MM.1S (cell line): Measurements from ENCODE around the gene SCAPER.

Experiments used
- DNase-seq: peaks from one replicate; pipeline ENCODE4 v3.0.0-alpha.2; 2015
- H2AFZ ChIP-seq: fragments of 300-600 bp; sonication (generic); 2 replicates; pipeline ENCODE4 v1.6.0; 2016; ENCODE audit warnings: antibody characterized with exemption, low read length
- H3F3A ChIP-seq: fragments of 300-600 bp; sonication (generic); 2 replicates; pipeline ENCODE4 v1.6.1; 2016; ENCODE audit warnings: mild to moderate bottlenecking, antibody characterized with exemption, low read length, moderate library complexity, mixed read lengths; ENCODE audit not compliant: insufficient read depth
- H3K27ac ChIP-seq: fragments of 300-600 bp; sonication (generic); 2 replicates; pipeline ENCODE4 v1.5.1; 2016; ENCODE audit warnings: mild to moderate bottlenecking, low read length
- H3K27me3 ChIP-seq: fragments of 300-600 bp; sonication (generic); replicated peaks from 2 replicates; pipeline ENCODE4 v1.6.0; 2016; ENCODE audit warnings: low read length; ENCODE audit not compliant: insufficient read depth
- H3K36me3 ChIP-seq: fragments of 300-600 bp; sonication (generic); replicated peaks from 2 replicates; pipeline ENCODE4 v1.6.1; 2016; ENCODE audit warnings: mild to moderate bottlenecking, low read length, mixed read lengths; ENCODE audit not compliant: insufficient read depth
- H3K4me1 ChIP-seq: fragments of 300-600 bp; sonication (generic); 2 replicates; pipeline ENCODE4 v1.6.1; 2016; ENCODE audit warnings: low read length, mixed read lengths
- H3K4me2 ChIP-seq: fragments of 300-600 bp; sonication (generic); 2 replicates; pipeline ENCODE4 v1.6.0; 2016; ENCODE audit warnings: low read depth, low read length
- H3K4me3 ChIP-seq: fragments of 300-600 bp; sonication (generic); 2 replicates; pipeline ENCODE4 v1.5.1; 2016; ENCODE audit warnings: low read length, mixed read lengths
- H3K79me2 ChIP-seq: fragments of 300-600 bp; sonication (generic); 2 replicates; pipeline ENCODE4 v1.6.1; 2016; ENCODE audit warnings: mixed run types, low read length, mixed read lengths
- H3K9ac ChIP-seq: fragments of 300-600 bp; sonication (generic); 2 replicates; pipeline ENCODE4 v1.6.1; 2016; ENCODE audit warnings: low read length, mixed read lengths
- H3K9me2 ChIP-seq: fragments of 300-600 bp; sonication (generic); replicated peaks from 2 replicates; pipeline ENCODE4 v1.6.1; 2016; ENCODE audit warnings: mild to moderate bottlenecking, low read length, mixed read lengths; ENCODE audit not compliant: insufficient read depth
- H3K9me3 ChIP-seq: fragments of 300-600 bp; sonication (generic); replicated peaks from 2 replicates; pipeline ENCODE4 v1.6.1; 2016; ENCODE audit warnings: mild to moderate bottlenecking, low read length, mixed read lengths; ENCODE audit not compliant: insufficient read depth
- H4K20me1 ChIP-seq: fragments of 300-600 bp; sonication (generic); 2 replicates; pipeline ENCODE4 v1.6.1; 2016; ENCODE audit warnings: mild to moderate bottlenecking, low read length, moderate library complexity, mixed read lengths; ENCODE audit not compliant: insufficient read depth
- EZH2 ChIP-seq: fragments of 300-600 bp; sonication (generic); optimal IDR thresholded peaks from 2 replicates; pipeline ENCODE3; 2017; ENCODE audit warnings: low read depth, mild to moderate bottlenecking, antibody characterized with exemption, low read length, mixed read lengths
- EZH2phosphoT487 ChIP-seq: fragments of 300-600 bp; sonication (generic); IDR thresholded peaks from 2 replicates; pipeline ENCODE4 v1.6.1; 2018; ENCODE audit warnings: antibody characterized with exemption, low read length
- TF ChIP-seq, protein P1 (sequence below): fragments of 300-600 bp; sonication (generic); IDR thresholded peaks from 2 replicates; pipeline ENCODE4 v1.5.1; 2016; ENCODE audit warnings: antibody characterized with exemption, low read length, mixed read lengths

The SCAPER gene

GRCh38 chr15:76803049-76803571 is 102.0 kb downstream of the SCAPER start:
- H3K4me1 ChIP-seq, result no peaks in the 10 kb centered on the region
- H3K79me2 ChIP-seq, result no peaks in the 10 kb centered on the region
- no peak overlapping the region for H3K27ac ChIP-seq
- H3F3A ChIP-seq, result no peaks in the 10 kb centered on the region
- H3K9me2 ChIP-seq, result no peaks in the 10 kb centered on the region
- DNase-seq, result no peak
- TF ChIP-seq, protein P1, sequence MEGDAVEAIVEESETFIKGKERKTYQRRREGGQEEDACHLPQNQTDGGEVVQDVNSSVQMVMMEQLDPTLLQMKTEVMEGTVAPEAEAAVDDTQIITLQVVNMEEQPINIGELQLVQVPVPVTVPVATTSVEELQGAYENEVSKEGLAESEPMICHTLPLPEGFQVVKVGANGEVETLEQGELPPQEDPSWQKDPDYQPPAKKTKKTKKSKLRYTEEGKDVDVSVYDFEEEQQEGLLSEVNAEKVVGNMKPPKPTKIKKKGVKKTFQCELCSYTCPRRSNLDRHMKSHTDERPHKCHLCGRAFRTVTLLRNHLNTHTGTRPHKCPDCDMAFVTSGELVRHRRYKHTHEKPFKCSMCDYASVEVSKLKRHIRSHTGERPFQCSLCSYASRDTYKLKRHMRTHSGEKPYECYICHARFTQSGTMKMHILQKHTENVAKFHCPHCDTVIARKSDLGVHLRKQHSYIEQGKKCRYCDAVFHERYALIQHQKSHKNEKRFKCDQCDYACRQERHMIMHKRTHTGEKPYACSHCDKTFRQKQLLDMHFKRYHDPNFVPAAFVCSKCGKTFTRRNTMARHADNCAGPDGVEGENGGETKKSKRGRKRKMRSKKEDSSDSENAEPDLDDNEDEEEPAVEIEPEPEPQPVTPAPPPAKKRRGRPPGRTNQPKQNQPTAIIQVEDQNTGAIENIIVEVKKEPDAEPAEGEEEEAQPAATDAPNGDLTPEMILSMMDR, result no peak
- no peak for TF ChIP-seq EZH2
- TF ChIP-seq EZH2phosphoT487, result no peak
- H3K9me3 ChIP-seq, result no peaks in the 10 kb centered on the region
- H3K4me3 ChIP-seq, result no peak overlapping the region
- H3K4me2 ChIP-seq, result no peak overlapping the region
- no peaks in the 10 kb centered on the region for H3K27me3 ChIP-seq
- no peaks in the 10 kb centered on the region for H4K20me1 ChIP-seq
- no peak overlapping the region for H3K9ac ChIP-seq
- no peaks in the 10 kb centered on the region; the same call in 1 of the 2 replicates for H3K36me3 ChIP-seq
- no peak overlapping the region for H2AFZ ChIP-seq

DNA sequence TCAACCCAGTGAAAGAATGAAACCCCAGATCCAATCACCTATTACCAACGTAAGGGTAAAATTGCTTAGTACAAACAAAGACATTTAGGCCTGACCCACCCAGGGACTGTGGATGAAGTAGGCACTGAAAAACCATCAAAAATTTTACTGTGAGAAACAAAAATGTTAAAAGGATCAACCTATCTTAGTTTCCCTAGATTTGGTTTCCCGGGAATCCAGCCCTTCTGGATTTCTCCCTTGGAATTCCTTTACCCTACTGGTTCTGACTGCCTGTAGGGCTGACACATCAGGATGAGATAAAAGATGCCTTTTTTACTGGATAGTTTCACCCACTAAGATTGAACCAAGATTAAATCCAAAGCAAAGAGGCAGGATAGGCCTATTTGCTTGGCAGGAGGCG is 102.7 kb downstream of the SCAPER start:
- no peaks in the 10 kb centered on the region for H3F3A ChIP-seq
- DNase-seq, result no peak
- TF ChIP-seq EZH2phosphoT487, result no peak
- TF ChIP-seq EZH2, result no peak
- TF ChIP-seq, protein P1, result no peak

GRCh38 chr15:76799760-76800159 is 105.4 kb downstream of the SCAPER start:
- H3K36me3 ChIP-seq, result no peaks in the 10 kb centered on the region; the same call in 1 of the 2 replicates
- H3K9me2 ChIP-seq, result no peaks in the 10 kb centered on the region
- H3K4me3 ChIP-seq, result no peak overlapping the region
- H3K79me2 ChIP-seq, result no peaks in the 10 kb centered on the region
- H3K27me3 ChIP-seq, result no peaks in the 10 kb centered on the region
- no peak overlapping the region for H2AFZ ChIP-seq
- no peaks in the 10 kb centered on the region for H4K20me1 ChIP-seq
- no peak for TF ChIP-seq EZH2phosphoT487
- TF ChIP-seq EZH2, result no peak
- TF ChIP-seq, protein P1, result no peak
- H3K9me3 ChIP-seq, result no peaks in the 10 kb centered on the region
- H3K4me1 ChIP-seq, result no peaks in the 10 kb centered on the region
- no peak overlapping the region for H3K9ac ChIP-seq
- H3K27ac ChIP-seq, result no peak overlapping the region
- no peak for DNase-seq
- no peak overlapping the region for H3K4me2 ChIP-seq
- no peaks in the 10 kb centered on the region for H3F3A ChIP-seq

More for the DNA sequence above, 102.7 kb downstream of the SCAPER start:
- no peak overlapping the region for H3K9ac ChIP-seq
- H3K79me2 ChIP-seq, result no peaks in the 10 kb centered on the region
- H3K9me3 ChIP-seq, result no peaks in the 10 kb centered on the region
- no peak overlapping the region for H3K4me3 ChIP-seq
- no peaks in the 10 kb centered on the region for H3K4me1 ChIP-seq
- H3K4me2 ChIP-seq, result no peak overlapping the region
- H4K20me1 ChIP-seq, result no peaks in the 10 kb centered on the region
- H3K36me3 ChIP-seq, result no peaks in the 10 kb centered on the region; the same call in 1 of the 2 replicates
- H3K9me2 ChIP-seq, result no peaks in the 10 kb centered on the region
- no peaks in the 10 kb centered on the region for H3K27me3 ChIP-seq
- H3K27ac ChIP-seq, result no peak overlapping the region
- no peak overlapping the region for H2AFZ ChIP-seq
